Upper lobe of left lung (tissue), 4 donors: Measurements from ENCODE around the gene RABEP2.

Experiments used
- EP300 ChIP-seq, 4 donors: sonication (generic); formaldehyde crosslinking; IDR thresholded peaks; one replicate each; pipeline ENCODE4 v1.5.1; 2017; ENCODE audit warnings: antibody characterized with exemption in 4 of 4, control low read depth in 2 of 4
- TF ChIP-seq, protein P1 (sequence below), 6 experiments: fragments of 450-650 bp in 4 of 6; fragments of 200-600 bp in 2 of 6; sonication (generic) in 2 of 6; IDR thresholded peaks; one replicate each; pipeline ENCODE4 v1.5.1; 2016 to 2019; ENCODE audit warnings: antibody characterized with exemption in 6 of 6

DNA sequence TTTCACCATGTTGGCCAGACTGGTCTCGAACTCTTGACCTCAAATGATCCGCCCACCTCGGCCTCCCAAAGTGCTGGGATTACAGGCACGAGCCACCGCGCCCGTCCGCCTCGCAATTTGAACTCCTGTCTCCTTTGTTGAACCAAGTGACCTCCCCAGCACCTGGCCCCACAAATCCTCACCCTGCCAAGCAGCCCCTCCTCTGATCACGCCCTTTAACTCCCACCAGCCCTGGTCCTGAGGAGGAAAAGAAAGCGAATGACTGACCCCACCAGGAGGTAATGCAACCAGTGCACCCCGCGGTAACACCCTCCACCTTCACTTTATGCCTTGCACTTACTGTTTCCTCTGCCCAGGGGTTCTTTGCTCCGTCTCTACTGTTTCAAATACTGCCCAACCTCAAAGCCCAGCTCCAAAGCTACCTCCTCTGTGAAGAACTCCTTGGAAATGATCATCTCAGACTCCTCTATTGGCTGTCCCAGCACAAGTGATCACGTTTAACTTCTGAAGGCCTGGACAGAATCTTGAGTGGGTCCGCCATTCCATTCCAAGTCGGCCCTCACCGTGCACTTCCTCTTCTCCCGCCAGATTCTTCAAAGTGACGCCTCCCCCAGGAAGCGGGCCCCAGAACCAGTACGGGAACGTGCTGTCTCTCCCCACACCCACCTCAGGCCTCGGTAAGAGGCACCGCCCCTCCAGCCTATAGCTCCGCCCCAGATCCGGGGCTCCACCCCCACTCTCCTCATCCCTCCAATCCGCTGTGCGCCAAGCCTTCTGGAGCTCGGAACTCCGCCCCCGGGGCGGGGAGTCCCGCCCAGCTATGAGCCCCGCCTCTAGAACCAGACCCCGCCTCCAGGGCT lies 11.1 kb upstream of the RABEP2 start:
- TF ChIP-seq, protein P1, sequence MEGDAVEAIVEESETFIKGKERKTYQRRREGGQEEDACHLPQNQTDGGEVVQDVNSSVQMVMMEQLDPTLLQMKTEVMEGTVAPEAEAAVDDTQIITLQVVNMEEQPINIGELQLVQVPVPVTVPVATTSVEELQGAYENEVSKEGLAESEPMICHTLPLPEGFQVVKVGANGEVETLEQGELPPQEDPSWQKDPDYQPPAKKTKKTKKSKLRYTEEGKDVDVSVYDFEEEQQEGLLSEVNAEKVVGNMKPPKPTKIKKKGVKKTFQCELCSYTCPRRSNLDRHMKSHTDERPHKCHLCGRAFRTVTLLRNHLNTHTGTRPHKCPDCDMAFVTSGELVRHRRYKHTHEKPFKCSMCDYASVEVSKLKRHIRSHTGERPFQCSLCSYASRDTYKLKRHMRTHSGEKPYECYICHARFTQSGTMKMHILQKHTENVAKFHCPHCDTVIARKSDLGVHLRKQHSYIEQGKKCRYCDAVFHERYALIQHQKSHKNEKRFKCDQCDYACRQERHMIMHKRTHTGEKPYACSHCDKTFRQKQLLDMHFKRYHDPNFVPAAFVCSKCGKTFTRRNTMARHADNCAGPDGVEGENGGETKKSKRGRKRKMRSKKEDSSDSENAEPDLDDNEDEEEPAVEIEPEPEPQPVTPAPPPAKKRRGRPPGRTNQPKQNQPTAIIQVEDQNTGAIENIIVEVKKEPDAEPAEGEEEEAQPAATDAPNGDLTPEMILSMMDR (IDR thresholded peaks at IDR 0.05) = no peak
- TF ChIP-seq EP300 (IDR thresholded peaks at IDR 0.05) = no peak
